Gastroesophageal sphincter (tissue), 4 donors: ENCODE measurements around the gene VSTM5. TPM values are rescaled to one million over a fixed set of nuclear protein-coding genes. Genes with fewer than 3 reads are reported as not detected.
"Not testable (repeated sequence)": the region's sequence is repeated elsewhere in the genome, so short reads cannot be mapped to it uniquely, and the experiment has no call there.

ENCODE experiments used
- ATAC-seq: fragments of 150-250 bp; one replicate; pipeline ENCODE4 v1.9.1; 2016; ENCODE audit warnings: mild to moderate bottlenecking, moderate library complexity
- H3K27ac ChIP-seq, 4 donors: fragments of 200-600 bp; sonication (generic) in 3 of 4; 1 replicate in 3 of 4; 2 replicates in 1 of 4; pipeline ENCODE4 v1.5.1; 2016 to 2019
- H3K27me3 ChIP-seq: fragments of 200-600 bp; sonication (generic); one replicate; pipeline ENCODE4 v1.5.1; 2019
- H3K36me3 ChIP-seq, 2 donors: fragments of 200-600 bp; sonication (generic); one replicate each; pipeline ENCODE4 v1.5.1; 2019; ENCODE audit warnings: control low read depth in 1 of 2
- H3K4me1 ChIP-seq, 3 donors: fragments of 200-600 bp; sonication (generic); 1 replicate in 2 of 3; 2 replicates in 1 of 3; pipeline ENCODE4 v1.5.1; 2016 to 2019; ENCODE audit warnings: control low read depth in 2 of 3
- H3K4me3 ChIP-seq, 2 donors: fragments of 200-600 bp; sonication (generic); one replicate each; pipeline ENCODE4 v1.5.1; 2019; ENCODE audit warnings: mild to moderate bottlenecking in 1 of 2, moderate library complexity in 1 of 2
- H3K9me3 ChIP-seq, 3 donors: fragments of 200-600 bp; sonication (generic); one replicate each; pipeline ENCODE4 v1.5.1; 2017 to 2019; ENCODE audit warnings: control low read depth in 2 of 3
- CTCF ChIP-seq, 4 experiments: fragments of 200-600 bp in 2 of 4; fragments of 450-650 bp in 2 of 4; sonication (generic) in 1 of 4; IDR thresholded peaks; one replicate each; pipeline ENCODE4 v1.5.1; 2017 to 2019; ENCODE audit warnings: antibody characterized with exemption in 4 of 4, mild to moderate bottlenecking in 2 of 4, moderate library complexity in 2 of 4
- EP300 ChIP-seq: sonication (generic); formaldehyde crosslinking; IDR thresholded peaks from one replicate; pipeline ENCODE4 v1.6.1; 2017; ENCODE audit warnings: antibody characterized with exemption, mild to moderate bottlenecking
- POLR2A ChIP-seq, 2 donors: fragments of 450-650 bp; IDR thresholded peaks; one replicate each; pipeline ENCODE4 v1.6.1; 2017; ENCODE audit warnings: antibody characterized with exemption in 2 of 2, mild to moderate bottlenecking in 2 of 2, moderate library complexity in 1 of 2
- POLR2AphosphoS5 ChIP-seq: sonication (generic); formaldehyde crosslinking; IDR thresholded peaks from one replicate; pipeline ENCODE4 v1.6.1; 2017; ENCODE audit warnings: antibody characterized with exemption
- WGBS, 2 donors: methylation state at CpG; one replicate each; pipeline ENCODE4 v1.1.5; 2018; ENCODE audit warnings: low coverage in 1 of 2; 5-methylcytosine and 5-hydroxymethylcytosine counted together
- total RNA-seq, 4 donors: library from RNA; depleted of rRNA; stranded (reverse); fragments of >200 nt; gene quantifications; one replicate each; pipeline ENCODE4 v1.1.0, GENCODE V29; 2016

Gene VSTM5
- total RNA-seq, 4 donors from 2014 or later: 0.13 TPM; not detected in 3

GRCh38 chr11:93871526-93871925, 21.1 kb upstream of the VSTM5 start:
- ATAC-seq: no peak
- H3K4me1 ChIP-seq: no peaks in the 10 kb centered on the region
- no peaks in the 10 kb centered on the region for H3K36me3 ChIP-seq
- no peak for TF ChIP-seq POLR2AphosphoS5
- TF ChIP-seq EP300: no peak
- no peak for TF ChIP-seq CTCF (IDR thresholded peaks at IDR 0.05)
- no peak for TF ChIP-seq POLR2A (IDR thresholded peaks at IDR 0.05)
- no peak overlapping the region for H3K4me3 ChIP-seq
- H3K27me3 ChIP-seq: no peaks in the 10 kb centered on the region
- no peak overlapping the region for H3K27ac ChIP-seq
- H3K9me3 ChIP-seq: no peaks in the 10 kb centered on the region

- no peaks in the 10 kb centered on the region for H3K9me3 ChIP-seq
- H3K27ac ChIP-seq: no peak overlapping the region
- H3K27me3 ChIP-seq: no peaks in the 10 kb centered on the region
- ATAC-seq: no peak
- no peak overlapping the region for H3K4me3 ChIP-seq
- WGBS, 2 donors: 56 to 84% methylated on average over 3 of the region's 3 CpGs
- no peaks in the 10 kb centered on the region for H3K4me1 ChIP-seq
- H3K36me3 ChIP-seq: no peaks in the 10 kb centered on the region
- TF ChIP-seq CTCF (IDR thresholded peaks at IDR 0.05): no peak
- no peak for TF ChIP-seq POLR2A (IDR thresholded peaks at IDR 0.05)
- TF ChIP-seq POLR2AphosphoS5: no peak
- TF ChIP-seq EP300: no peak
These were observed 20.2 kb upstream of the VSTM5 start for GRCh38 chr11:93870616-93871015.

- H3K4me3 ChIP-seq: no peak overlapping the region
- WGBS, 2 donors: 40 to 76% methylated on average over 4 to 5 of the region's 7 CpGs
- H3K4me1 ChIP-seq: no peaks in the 10 kb centered on the region
- no peaks in the 10 kb centered on the region for H3K36me3 ChIP-seq
- H3K27ac ChIP-seq: no peak overlapping the region
- TF ChIP-seq EP300 (no peak), POLR2A (IDR thresholded peaks at IDR 0.05) (no peak), CTCF (IDR thresholded peaks at IDR 0.05) (no peak), POLR2AphosphoS5 (no peak)
- H3K9me3 ChIP-seq: no peaks in the 10 kb centered on the region
- ATAC-seq: no peak
- H3K27me3 ChIP-seq: no peaks in the 10 kb centered on the region
These were observed 19.4 kb upstream of the VSTM5 start for GRCh38 chr11:93869830-93870229.

- not testable (repeated sequence) for H3K27ac ChIP-seq, H3K9me3 ChIP-seq, H3K36me3 ChIP-seq, H3K4me3 ChIP-seq, H3K4me1 ChIP-seq, H3K27me3 ChIP-seq, ATAC-seq
- 71 to 100% methylated on average over 1 to 2 of the region's 2 CpGs for whole genome bisulfite sequencing, 2 donors
These were observed 18.0 kb upstream of the VSTM5 start for GRCh38 chr11:93868404-93868803.

GRCh38 chr11:93861808-93862207, 11.4 kb upstream of the VSTM5 start:
- no peak for TF ChIP-seq POLR2AphosphoS5
- no peak for TF ChIP-seq CTCF (IDR thresholded peaks at IDR 0.05)
- TF ChIP-seq POLR2A (IDR thresholded peaks at IDR 0.05): no peak
- no peak for TF ChIP-seq EP300
- ATAC-seq: no peak
- WGBS, 2 donors: 40 to 43% methylated on average over 1 to 4 of the region's 4 CpGs

More at GRCh38 chr11:93861808-93862207, 11.4 kb upstream of the VSTM5 start:
- Histone ChIP-seq H3K36me3 (no peaks in the 10 kb centered on the region), H3K4me1 (no peaks in the 10 kb centered on the region), H3K4me3 (no peak overlapping the region), H3K27ac (no peak overlapping the region), H3K9me3 (no peaks in the 10 kb centered on the region), H3K27me3 (no peaks in the 10 kb centered on the region)
